Liver (tissue), 9 donors: ENCODE measurements around the gene CTAGE1. TPM values are rescaled to one million over a fixed set of nuclear protein-coding genes. Genes with fewer than 3 reads are reported as not detected.

Source experiments
- DNase-seq: peaks from one replicate; pipeline ENCODE4 v3.0.0-alpha.2; 2017; ENCODE audit warnings: low spot score
- H3K27ac ChIP-seq, 2 donors: one replicate each; pipeline ENCODE4 v1.7.0; 2013; ENCODE audit warnings: inconsistent platforms in 2 of 2, low read length in 2 of 2, control low read depth in 1 of 2, low read depth in 1 of 2, mild to moderate bottlenecking in 1 of 2
- H3K27me3 ChIP-seq, 4 donors: one replicate each; pipeline versions ENCODE4 v1.6.1 to v1.7.0; 2013; ENCODE audit warnings: low read length in 3 of 4, inconsistent platforms in 1 of 4, mild to moderate bottlenecking in 1 of 4, moderate library complexity in 1 of 4; ENCODE audit not compliant: control insufficient read depth in 4 of 4, insufficient read depth in 4 of 4
- H3K36me3 ChIP-seq, 4 donors: one replicate each; pipeline versions ENCODE4 v1.6.1 to v1.7.0; 2013; ENCODE audit warnings: low read length in 3 of 4, mild to moderate bottlenecking in 3 of 4, low read depth in 1 of 4, moderate library complexity in 1 of 4; ENCODE audit not compliant: control insufficient read depth in 4 of 4, insufficient read depth in 3 of 4
- H3K4me1 ChIP-seq, 4 donors: one replicate each; pipeline versions ENCODE4 v1.6.1 to v1.7.0; 2013; ENCODE audit warnings: low read length in 3 of 4, mild to moderate bottlenecking in 3 of 4, moderate library complexity in 1 of 4; ENCODE audit not compliant: control insufficient read depth in 4 of 4, insufficient read depth in 4 of 4
- H3K4me3 ChIP-seq, 3 donors: one replicate each; pipeline versions ENCODE4 v1.6.1 to v1.7.0; 2013; ENCODE audit warnings: low read length in 3 of 3, control low read depth in 1 of 3, low read depth in 1 of 3, mild to moderate bottlenecking in 1 of 3
- H3K9ac ChIP-seq, 2 donors: one replicate each; pipeline ENCODE4 v1.7.0; 2013; ENCODE audit warnings: low read length in 2 of 2, mild to moderate bottlenecking in 2 of 2, moderate library complexity in 2 of 2, control low read depth in 1 of 2, low read depth in 1 of 2
- H3K9me3 ChIP-seq, 4 donors: one replicate each; pipeline versions ENCODE4 v1.6.1 to v1.7.0; 2013; ENCODE audit warnings: low read length in 3 of 4; ENCODE audit not compliant: control insufficient read depth in 4 of 4
- EGR1 ChIP-seq, 2 donors: IDR thresholded peaks; 2 replicates each; pipeline ENCODE4 v1.6.1; 2016 to 2018; ENCODE audit warnings: antibody characterized with exemption in 2 of 2, low read depth in 2 of 2
- FOXA1 ChIP-seq: IDR thresholded peaks from 2 replicates; pipeline ENCODE4 v1.6.1; 2016; ENCODE audit warnings: antibody characterized with exemption
- FOXA2 ChIP-seq: IDR thresholded peaks from 2 replicates; pipeline ENCODE4 v1.6.1; 2016; ENCODE audit warnings: antibody characterized with exemption
- GABPA ChIP-seq, 2 donors: IDR thresholded peaks in 1 of 2; conservative IDR thresholded peaks in 1 of 2; 2 replicates each; pipeline ENCODE4 v1.6.1; 2016; ENCODE audit warnings: antibody characterized with exemption in 2 of 2, mild to moderate bottlenecking in 1 of 2, moderate library complexity in 1 of 2
- HNF4A ChIP-seq, 2 donors: conservative IDR thresholded peaks; 2 replicates each; pipeline ENCODE4 v1.6.1; 2016; ENCODE audit warnings: antibody characterized with exemption in 2 of 2, mild to moderate bottlenecking in 2 of 2
- HNF4G ChIP-seq: IDR thresholded peaks from 2 replicates; pipeline ENCODE4 v1.6.1; 2016; ENCODE audit warnings: antibody characterized with exemption
- JUND ChIP-seq, 2 donors: IDR thresholded peaks; 2 replicates each; pipeline ENCODE4 v1.6.1; 2016; ENCODE audit warnings: antibody characterized with exemption in 2 of 2
- NR2F2 ChIP-seq: IDR thresholded peaks from 2 replicates; pipeline ENCODE4 v1.6.1; 2016; ENCODE audit warnings: antibody characterized with exemption
- RAD21 ChIP-seq, 2 donors: IDR thresholded peaks; 2 replicates each; pipeline ENCODE4 v1.6.1; 2016; ENCODE audit warnings: antibody characterized with exemption in 2 of 2, mild to moderate bottlenecking in 2 of 2
- RXRA ChIP-seq, 2 donors: IDR thresholded peaks; 2 replicates each; pipeline ENCODE4 v1.6.1; 2017 to 2018; ENCODE audit warnings: antibody characterized with exemption in 2 of 2, mild to moderate bottlenecking in 1 of 2
- SP1 ChIP-seq: IDR thresholded peaks from 2 replicates; pipeline ENCODE4 v1.6.1; 2018; ENCODE audit warnings: antibody characterized with exemption, mild to moderate bottlenecking
- TAF1 ChIP-seq: conservative IDR thresholded peaks from 2 replicates; pipeline ENCODE4 v1.6.1; 2016; ENCODE audit warnings: antibody characterized with exemption, mild to moderate bottlenecking
- YY1 ChIP-seq: IDR thresholded peaks from 2 replicates; pipeline ENCODE4 v1.6.1; 2016; ENCODE audit warnings: antibody characterized with exemption, mild to moderate bottlenecking
- WGBS: extraction: QIAGEN DNeasy Blood & Tissue Kit; methylation state at CpG from one replicate; pipeline ENCODE4 v1.1.7; 2013; 5-methylcytosine and 5-hydroxymethylcytosine counted together
- polyA plus RNA-seq, 2 donors: library from polyadenylated mRNA; stranded (reverse) in 1 of 2; unstranded in 1 of 2; fragments of 200-250 nt in 1 of 2; fragments of >200 nt in 1 of 2; fragmentation: Nextera tagmentation in 1 of 2; extraction: Ambion mirVana in 1 of 2; gene quantifications; one replicate each; pipeline versions ENCODE4 v1.2.1 to v1.2.3, GENCODE V29; 2013 to 2015
- total RNA-seq, 2 donors: library from RNA; depleted of rRNA; stranded (reverse); fragments of >200 nt; gene quantifications; one replicate each; pipeline ENCODE4 v1.2.3, GENCODE V29; 2014
- TF ChIP-seq, protein P1 (sequence below): fragments of 150-350 bp; IDR thresholded peaks from 2 replicates; pipeline ENCODE4 v1.5.1; 2017; ENCODE audit warnings: improper control_type of control experiment, low read depth, low read length; ENCODE audit not compliant: missing input control
- TF ChIP-seq, protein P2 (sequence below): IDR thresholded peaks from 2 replicates; pipeline ENCODE4 v1.6.1; 2016; ENCODE audit warnings: antibody characterized with exemption
- TF ChIP-seq, protein P3 (sequence below): IDR thresholded peaks from 2 replicates; pipeline ENCODE4 v1.6.1; 2016; ENCODE audit warnings: antibody characterized with exemption
- TF ChIP-seq, protein P4 (sequence below): IDR thresholded peaks from 2 replicates; pipeline ENCODE4 v1.6.1; 2016; ENCODE audit warnings: antibody characterized with exemption, mild to moderate bottlenecking
- TF ChIP-seq, protein P5 (sequence below): IDR thresholded peaks from 2 replicates; pipeline ENCODE4 v1.6.1; 2016; ENCODE audit warnings: antibody characterized with exemption
- donor health status: healthy.
- donor health status: healthy.
- donor health status: healthy.
- donor health status: healthy.
- donor health status: healthy.

The CTAGE1 gene
- total and polyA plus RNA-seq, 4 donors: not detected

DNA sequence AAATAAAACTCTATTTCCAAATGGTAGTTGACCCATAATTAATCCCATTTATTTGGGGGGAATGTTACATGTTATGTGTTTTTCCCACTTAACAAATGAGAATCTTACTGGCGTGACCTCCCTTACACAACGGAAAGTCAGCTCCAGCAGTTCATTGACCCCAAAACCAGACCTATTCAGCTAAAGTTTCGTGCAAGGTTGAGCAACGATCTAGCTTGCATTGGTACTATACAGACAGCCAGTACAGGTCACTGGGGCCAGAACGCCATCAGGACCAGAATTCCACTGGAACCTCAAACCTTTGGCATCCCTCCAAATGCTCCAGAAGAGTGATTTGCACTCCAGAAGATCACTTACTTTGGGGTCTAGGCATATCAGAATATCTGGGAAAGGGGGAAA, 6.8 kb upstream of the CTAGE1 start:
- WGBS: 29% methylated on average over 5 of the region's 5 CpGs
- Histone ChIP-seq H3K27ac (peak overlapping the region; percentile 61 to 77), H3K4me1 (peaks cover 10 to 54% (median 48%) of the 10 kb centered on the region in 4 donors)

More for the DNA sequence above, 6.8 kb upstream of the CTAGE1 start:
- TF ChIP-seq YY1: peak; percentile 82
- TF ChIP-seq TAF1: no peak
- TF ChIP-seq GABPA (IDR thresholded peaks at IDR 0.05 in 1 of 2, conservative IDR thresholded peaks at IDR 0.05 in 1 of 2): peak in 1 of 2 donors; percentile 48
- TF ChIP-seq, protein P1, sequence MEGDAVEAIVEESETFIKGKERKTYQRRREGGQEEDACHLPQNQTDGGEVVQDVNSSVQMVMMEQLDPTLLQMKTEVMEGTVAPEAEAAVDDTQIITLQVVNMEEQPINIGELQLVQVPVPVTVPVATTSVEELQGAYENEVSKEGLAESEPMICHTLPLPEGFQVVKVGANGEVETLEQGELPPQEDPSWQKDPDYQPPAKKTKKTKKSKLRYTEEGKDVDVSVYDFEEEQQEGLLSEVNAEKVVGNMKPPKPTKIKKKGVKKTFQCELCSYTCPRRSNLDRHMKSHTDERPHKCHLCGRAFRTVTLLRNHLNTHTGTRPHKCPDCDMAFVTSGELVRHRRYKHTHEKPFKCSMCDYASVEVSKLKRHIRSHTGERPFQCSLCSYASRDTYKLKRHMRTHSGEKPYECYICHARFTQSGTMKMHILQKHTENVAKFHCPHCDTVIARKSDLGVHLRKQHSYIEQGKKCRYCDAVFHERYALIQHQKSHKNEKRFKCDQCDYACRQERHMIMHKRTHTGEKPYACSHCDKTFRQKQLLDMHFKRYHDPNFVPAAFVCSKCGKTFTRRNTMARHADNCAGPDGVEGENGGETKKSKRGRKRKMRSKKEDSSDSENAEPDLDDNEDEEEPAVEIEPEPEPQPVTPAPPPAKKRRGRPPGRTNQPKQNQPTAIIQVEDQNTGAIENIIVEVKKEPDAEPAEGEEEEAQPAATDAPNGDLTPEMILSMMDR: no peak
- peak; percentile 60 to 72 for TF ChIP-seq RAD21 (IDR thresholded peaks at IDR 0.05)
- TF ChIP-seq FOXA2: no peak
- peak; percentile 99 to 100 for TF ChIP-seq RXRA (IDR thresholded peaks at IDR 0.05)
- TF ChIP-seq HNF4G: peak; percentile 61
- TF ChIP-seq, protein P2, sequence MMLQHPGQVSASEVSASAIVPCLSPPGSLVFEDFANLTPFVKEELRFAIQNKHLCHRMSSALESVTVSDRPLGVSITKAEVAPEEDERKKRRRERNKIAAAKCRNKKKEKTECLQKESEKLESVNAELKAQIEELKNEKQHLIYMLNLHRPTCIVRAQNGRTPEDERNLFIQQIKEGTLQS: no peak
- TF ChIP-seq HNF4A (conservative IDR thresholded peaks at IDR 0.05): peak; percentile 86 to 88
- TF ChIP-seq NR2F2: peak; percentile 93
- TF ChIP-seq FOXA1: peak; percentile 16
- peak; percentile 51 to 83 for TF ChIP-seq EGR1 (IDR thresholded peaks at IDR 0.05; ENCODE audit: low read depth in 2 of 2)
- TF ChIP-seq, protein P3, sequence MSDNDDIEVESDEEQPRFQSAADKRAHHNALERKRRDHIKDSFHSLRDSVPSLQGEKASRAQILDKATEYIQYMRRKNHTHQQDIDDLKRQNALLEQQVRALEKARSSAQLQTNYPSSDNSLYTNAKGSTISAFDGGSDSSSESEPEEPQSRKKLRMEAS: peak; percentile 94
- TF ChIP-seq, protein P4, sequence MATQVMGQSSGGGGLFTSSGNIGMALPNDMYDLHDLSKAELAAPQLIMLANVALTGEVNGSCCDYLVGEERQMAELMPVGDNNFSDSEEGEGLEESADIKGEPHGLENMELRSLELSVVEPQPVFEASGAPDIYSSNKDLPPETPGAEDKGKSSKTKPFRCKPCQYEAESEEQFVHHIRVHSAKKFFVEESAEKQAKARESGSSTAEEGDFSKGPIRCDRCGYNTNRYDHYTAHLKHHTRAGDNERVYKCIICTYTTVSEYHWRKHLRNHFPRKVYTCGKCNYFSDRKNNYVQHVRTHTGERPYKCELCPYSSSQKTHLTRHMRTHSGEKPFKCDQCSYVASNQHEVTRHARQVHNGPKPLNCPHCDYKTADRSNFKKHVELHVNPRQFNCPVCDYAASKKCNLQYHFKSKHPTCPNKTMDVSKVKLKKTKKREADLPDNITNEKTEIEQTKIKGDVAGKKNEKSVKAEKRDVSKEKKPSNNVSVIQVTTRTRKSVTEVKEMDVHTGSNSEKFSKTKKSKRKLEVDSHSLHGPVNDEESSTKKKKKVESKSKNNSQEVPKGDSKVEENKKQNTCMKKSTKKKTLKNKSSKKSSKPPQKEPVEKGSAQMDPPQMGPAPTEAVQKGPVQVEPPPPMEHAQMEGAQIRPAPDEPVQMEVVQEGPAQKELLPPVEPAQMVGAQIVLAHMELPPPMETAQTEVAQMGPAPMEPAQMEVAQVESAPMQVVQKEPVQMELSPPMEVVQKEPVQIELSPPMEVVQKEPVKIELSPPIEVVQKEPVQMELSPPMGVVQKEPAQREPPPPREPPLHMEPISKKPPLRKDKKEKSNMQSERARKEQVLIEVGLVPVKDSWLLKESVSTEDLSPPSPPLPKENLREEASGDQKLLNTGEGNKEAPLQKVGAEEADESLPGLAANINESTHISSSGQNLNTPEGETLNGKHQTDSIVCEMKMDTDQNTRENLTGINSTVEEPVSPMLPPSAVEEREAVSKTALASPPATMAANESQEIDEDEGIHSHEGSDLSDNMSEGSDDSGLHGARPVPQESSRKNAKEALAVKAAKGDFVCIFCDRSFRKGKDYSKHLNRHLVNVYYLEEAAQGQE: peak; percentile 47
- peak; percentile 90 for TF ChIP-seq SP1
- TF ChIP-seq, protein P5, sequence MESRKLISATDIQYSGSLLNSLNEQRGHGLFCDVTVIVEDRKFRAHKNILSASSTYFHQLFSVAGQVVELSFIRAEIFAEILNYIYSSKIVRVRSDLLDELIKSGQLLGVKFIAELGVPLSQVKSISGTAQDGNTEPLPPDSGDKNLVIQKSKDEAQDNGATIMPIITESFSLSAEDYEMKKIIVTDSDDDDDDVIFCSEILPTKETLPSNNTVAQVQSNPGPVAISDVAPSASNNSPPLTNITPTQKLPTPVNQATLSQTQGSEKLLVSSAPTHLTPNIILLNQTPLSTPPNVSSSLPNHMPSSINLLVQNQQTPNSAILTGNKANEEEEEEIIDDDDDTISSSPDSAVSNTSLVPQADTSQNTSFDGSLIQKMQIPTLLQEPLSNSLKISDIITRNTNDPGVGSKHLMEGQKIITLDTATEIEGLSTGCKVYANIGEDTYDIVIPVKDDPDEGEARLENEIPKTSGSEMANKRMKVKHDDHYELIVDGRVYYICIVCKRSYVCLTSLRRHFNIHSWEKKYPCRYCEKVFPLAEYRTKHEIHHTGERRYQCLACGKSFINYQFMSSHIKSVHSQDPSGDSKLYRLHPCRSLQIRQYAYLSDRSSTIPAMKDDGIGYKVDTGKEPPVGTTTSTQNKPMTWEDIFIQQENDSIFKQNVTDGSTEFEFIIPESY: peak; percentile 61
- peak; percentile 77 to 82 for TF ChIP-seq JUND (IDR thresholded peaks at IDR 0.05)
- H3K9ac ChIP-seq: no peak overlapping the region
- DNase-seq: no peak
- H3K4me3 ChIP-seq: no peak overlapping the region
- H3K9me3 ChIP-seq: no peaks in the 10 kb centered on the region
- no peaks in the 10 kb centered on the region for H3K27me3 ChIP-seq
- no peaks in the 10 kb centered on the region for H3K36me3 ChIP-seq
